Measurements from ENCODE around the gene MED17.

Gene MED17

GRCh38 chr11:93813974-93814373 lies 29.9 kb downstream of the MED17 start:
- Histone ChIP-seq H3K4me3 (replicated peaks; ENCODE audit: low read depth, low read length) (no peak overlapping the region), H3K27me3 (replicated peaks; ENCODE audit: control insufficient read depth, insufficient read depth, low read length) (no peaks in the 10 kb centered on the region), H3K36me3 (ENCODE audit: control insufficient read depth, insufficient read depth, low read length) (peaks cover 12% of the 10 kb centered on the region)
- TF ChIP-seq CTCF (IDR thresholded peaks at IDR 0.05; ENCODE audit: insufficient read depth, low read length, poor library complexity, severe bottlenecking) = no peak
- DNase-seq (ENCODE audit: extremely low read depth, insufficient read length) = no peak

- no peaks in the 10 kb centered on the region for H3K27me3 ChIP-seq (replicated peaks; ENCODE audit: control insufficient read depth, insufficient read depth, low read length)
- no peak for TF ChIP-seq CTCF (IDR thresholded peaks at IDR 0.05; ENCODE audit: insufficient read depth, low read length, poor library complexity, severe bottlenecking)
- H3K36me3 ChIP-seq (ENCODE audit: control insufficient read depth, insufficient read depth, low read length) = peaks cover 9% of the 10 kb centered on the region
- H3K4me3 ChIP-seq (replicated peaks; ENCODE audit: low read depth, low read length) = no peak overlapping the region
- no peak for DNase-seq (ENCODE audit: extremely low read depth, insufficient read length)
These were observed 31.0 kb downstream of the MED17 start for GRCh38 chr11:93814966-93815633.

- no peak for DNase-seq (ENCODE audit: extremely low read depth, insufficient read length)
These were observed 33.6 kb downstream of the MED17 start for GRCh38 chr11:93817426-93818348.

GRCh38 chr11:93819966-93820695 lies 36.0 kb downstream of the MED17 start:
- no peak overlapping the region for H3K4me3 ChIP-seq (replicated peaks; ENCODE audit: low read depth, low read length)
- H3K36me3 ChIP-seq (ENCODE audit: control insufficient read depth, insufficient read depth, low read length) = no peaks in the 10 kb centered on the region
- TF ChIP-seq CTCF (IDR thresholded peaks at IDR 0.05; ENCODE audit: insufficient read depth, low read length, poor library complexity, severe bottlenecking) = no peak
- no peaks in the 10 kb centered on the region for H3K27me3 ChIP-seq (replicated peaks; ENCODE audit: control insufficient read depth, insufficient read depth, low read length)
- DNase-seq (ENCODE audit: extremely low read depth, insufficient read length) = no peak

More at GRCh38 chr11:93817426-93818348, 33.6 kb downstream of the MED17 start:
- H3K36me3 ChIP-seq (ENCODE audit: control insufficient read depth, insufficient read depth, low read length) = peaks cover 3% of the 10 kb centered on the region
- TF ChIP-seq CTCF (IDR thresholded peaks at IDR 0.05; ENCODE audit: insufficient read depth, low read length, poor library complexity, severe bottlenecking) = no peak
- no peak overlapping the region for H3K4me3 ChIP-seq (replicated peaks; ENCODE audit: low read depth, low read length)
- no peaks in the 10 kb centered on the region for H3K27me3 ChIP-seq (replicated peaks; ENCODE audit: control insufficient read depth, insufficient read depth, low read length)

GRCh38 chr11:93820847-93821246 lies 36.8 kb downstream of the MED17 start:
- no peak for TF ChIP-seq CTCF (IDR thresholded peaks at IDR 0.05; ENCODE audit: insufficient read depth, low read length, poor library complexity, severe bottlenecking)

More at GRCh38 chr11:93820847-93821246, 36.8 kb downstream of the MED17 start:
- H3K4me3 ChIP-seq (replicated peaks; ENCODE audit: low read depth, low read length) = no peak overlapping the region
- H3K27me3 ChIP-seq (replicated peaks; ENCODE audit: control insufficient read depth, insufficient read depth, low read length) = no peaks in the 10 kb centered on the region
- DNase-seq (ENCODE audit: extremely low read depth, insufficient read length) = no peak
- H3K36me3 ChIP-seq (ENCODE audit: control insufficient read depth, insufficient read depth, low read length) = no peaks in the 10 kb centered on the region

Data from GM06990 (cell line).